ENCODE results near the gene MRPS22.

DNA sequence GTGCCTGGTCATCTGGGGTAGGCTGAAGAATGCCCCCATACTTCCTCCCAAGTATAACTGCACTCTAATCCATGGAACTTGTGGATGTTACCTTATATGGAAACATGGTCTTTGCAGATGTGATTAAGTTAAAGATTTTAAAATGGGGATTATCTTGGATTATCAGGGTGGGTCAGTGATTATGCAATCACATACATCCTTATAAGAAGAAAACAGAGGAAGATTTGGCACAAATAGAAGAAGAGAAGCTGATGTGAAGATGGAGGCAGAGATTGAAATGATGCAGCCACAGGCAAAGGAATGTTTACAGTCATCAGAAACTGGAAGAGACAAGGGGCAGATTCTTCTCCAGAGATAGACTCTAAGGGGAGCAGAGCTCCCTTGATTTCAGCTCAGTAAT lies 1.8 kb upstream of the MRPS22 start:
- no peak for TF ChIP-seq POLR2A (IDR thresholded peaks at IDR 0.05)
- TF ChIP-seq, protein P1, sequence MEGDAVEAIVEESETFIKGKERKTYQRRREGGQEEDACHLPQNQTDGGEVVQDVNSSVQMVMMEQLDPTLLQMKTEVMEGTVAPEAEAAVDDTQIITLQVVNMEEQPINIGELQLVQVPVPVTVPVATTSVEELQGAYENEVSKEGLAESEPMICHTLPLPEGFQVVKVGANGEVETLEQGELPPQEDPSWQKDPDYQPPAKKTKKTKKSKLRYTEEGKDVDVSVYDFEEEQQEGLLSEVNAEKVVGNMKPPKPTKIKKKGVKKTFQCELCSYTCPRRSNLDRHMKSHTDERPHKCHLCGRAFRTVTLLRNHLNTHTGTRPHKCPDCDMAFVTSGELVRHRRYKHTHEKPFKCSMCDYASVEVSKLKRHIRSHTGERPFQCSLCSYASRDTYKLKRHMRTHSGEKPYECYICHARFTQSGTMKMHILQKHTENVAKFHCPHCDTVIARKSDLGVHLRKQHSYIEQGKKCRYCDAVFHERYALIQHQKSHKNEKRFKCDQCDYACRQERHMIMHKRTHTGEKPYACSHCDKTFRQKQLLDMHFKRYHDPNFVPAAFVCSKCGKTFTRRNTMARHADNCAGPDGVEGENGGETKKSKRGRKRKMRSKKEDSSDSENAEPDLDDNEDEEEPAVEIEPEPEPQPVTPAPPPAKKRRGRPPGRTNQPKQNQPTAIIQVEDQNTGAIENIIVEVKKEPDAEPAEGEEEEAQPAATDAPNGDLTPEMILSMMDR (IDR thresholded peaks at IDR 0.05), result no peak

All from thyroid gland (tissue), 4 donors.